Measurements from ENCODE around the gene TMEM131L. TPM values are rescaled to one million over a fixed set of nuclear protein-coding genes. Genes with fewer than 3 reads are reported as not detected.

Gene TMEM131L
- polyA plus RNA-seq, 4 donors = 0.22 to 9.1 (median 1.9) TPM

GRCh38 chr4:153486281-153487151 lies 20.4 kb downstream of the TMEM131L start:
- Histone ChIP-seq H3K4me1 (ENCODE audit: control insufficient read depth in 3 of 3, insufficient read depth in 2 of 3, low read depth in 1 of 3, low read length in 2 of 3) (peaks cover 0 to 7% (median 4%) of the 10 kb centered on the region in 3 donors), H3K4me3 (ENCODE audit: low read depth in 1 of 3, low read length in 3 of 3) (no peak overlapping the region), H3K36me3 (ENCODE audit: control insufficient read depth in 3 of 3, insufficient read depth in 2 of 3, low read depth in 1 of 3, low read length in 3 of 3) (peaks cover 0 to 6% (median 0%) of the 10 kb centered on the region in 3 donors), H3K9me3 (ENCODE audit: control insufficient read depth in 2 of 2, insufficient read depth in 1 of 2, low read depth in 1 of 2, low read length in 1 of 2) (no peaks in the 10 kb centered on the region), H3K27ac (ENCODE audit: low read depth in 1 of 3, low read length in 2 of 3) (peak overlapping the region in 1 of 3 donors; percentile 82), H3K27me3 (ENCODE audit: control insufficient read depth in 3 of 3, insufficient read depth in 3 of 3, low read length in 3 of 3) (no peaks in the 10 kb centered on the region)
- 72 to 83% (median 76%) methylated on average over 14 of the region's 14 CpGs for WGBS, 3 donors
- no peak for FAIRE-seq
- no peak for DNase-seq

DNA sequence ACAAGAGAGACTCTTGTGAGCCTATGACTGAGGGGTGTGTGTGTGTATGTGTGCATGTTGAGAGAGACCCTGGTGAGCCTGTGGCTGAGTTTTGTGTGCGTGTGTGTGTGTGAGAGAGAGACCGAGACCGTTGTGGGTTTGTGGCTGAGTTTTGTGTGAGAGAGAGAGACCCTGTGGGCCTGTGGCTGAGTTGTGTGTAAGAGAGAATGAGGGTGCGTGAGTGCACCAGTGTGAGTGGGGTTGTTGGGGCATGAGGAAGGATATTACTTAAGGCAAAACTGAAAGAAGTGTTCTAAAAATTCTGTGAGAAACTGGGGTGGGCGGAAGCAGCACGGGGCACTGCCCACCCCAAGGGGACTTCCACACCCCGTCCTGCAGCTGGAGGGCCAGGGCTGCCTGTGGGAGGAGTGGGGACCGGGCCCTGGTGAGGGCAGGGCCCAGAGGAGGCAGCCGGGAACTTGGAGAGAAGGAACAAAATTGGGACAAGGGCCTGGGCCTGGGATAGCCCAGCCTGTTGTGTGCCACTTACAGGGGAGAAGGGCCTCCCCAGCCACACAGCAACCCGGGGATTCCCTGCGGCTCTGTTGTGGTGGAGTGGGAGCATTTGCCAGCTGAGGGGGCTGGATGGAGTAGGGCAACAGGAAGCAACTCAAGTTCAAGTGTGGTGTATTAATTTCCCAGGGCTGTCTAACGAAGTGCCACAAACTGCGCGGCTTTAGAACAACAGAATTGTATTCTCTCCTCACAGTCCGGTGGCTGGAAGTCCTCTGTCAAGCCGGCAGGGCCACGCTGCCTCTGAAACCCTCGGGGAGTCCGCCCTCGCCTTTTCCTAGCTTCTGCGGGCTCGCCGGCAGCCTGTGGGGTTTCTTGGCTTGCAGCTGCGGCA lies 22.1 kb downstream of the TMEM131L start:
- DNase-seq (no peak), FAIRE-seq (no peak)
- H3K27me3 ChIP-seq (ENCODE audit: control insufficient read depth in 3 of 3, insufficient read depth in 3 of 3, low read length in 3 of 3) = no peaks in the 10 kb centered on the region
- peaks cover 0 to 6% (median 0%) of the 10 kb centered on the region in 3 donors for H3K36me3 ChIP-seq (ENCODE audit: control insufficient read depth in 3 of 3, insufficient read depth in 2 of 3, low read depth in 1 of 3, low read length in 3 of 3)
- H3K9me3 ChIP-seq (ENCODE audit: control insufficient read depth in 2 of 2, insufficient read depth in 1 of 2, low read depth in 1 of 2, low read length in 1 of 2) = no peaks in the 10 kb centered on the region
- peak overlapping the region in 2 of 3 donors; percentile 12 to 82 for H3K27ac ChIP-seq (ENCODE audit: low read depth in 1 of 3, low read length in 2 of 3)
- 40 to 86% (median 55%) methylated on average over 22 to 24 of the region's 24 CpGs for WGBS, 3 donors
- no peak overlapping the region for H3K4me3 ChIP-seq (ENCODE audit: low read depth in 1 of 3, low read length in 3 of 3)
- H3K4me1 ChIP-seq (ENCODE audit: control insufficient read depth in 3 of 3, insufficient read depth in 2 of 3, low read depth in 1 of 3, low read length in 2 of 3) = peaks cover 0 to 7% (median 4%) of the 10 kb centered on the region in 3 donors

DNA sequence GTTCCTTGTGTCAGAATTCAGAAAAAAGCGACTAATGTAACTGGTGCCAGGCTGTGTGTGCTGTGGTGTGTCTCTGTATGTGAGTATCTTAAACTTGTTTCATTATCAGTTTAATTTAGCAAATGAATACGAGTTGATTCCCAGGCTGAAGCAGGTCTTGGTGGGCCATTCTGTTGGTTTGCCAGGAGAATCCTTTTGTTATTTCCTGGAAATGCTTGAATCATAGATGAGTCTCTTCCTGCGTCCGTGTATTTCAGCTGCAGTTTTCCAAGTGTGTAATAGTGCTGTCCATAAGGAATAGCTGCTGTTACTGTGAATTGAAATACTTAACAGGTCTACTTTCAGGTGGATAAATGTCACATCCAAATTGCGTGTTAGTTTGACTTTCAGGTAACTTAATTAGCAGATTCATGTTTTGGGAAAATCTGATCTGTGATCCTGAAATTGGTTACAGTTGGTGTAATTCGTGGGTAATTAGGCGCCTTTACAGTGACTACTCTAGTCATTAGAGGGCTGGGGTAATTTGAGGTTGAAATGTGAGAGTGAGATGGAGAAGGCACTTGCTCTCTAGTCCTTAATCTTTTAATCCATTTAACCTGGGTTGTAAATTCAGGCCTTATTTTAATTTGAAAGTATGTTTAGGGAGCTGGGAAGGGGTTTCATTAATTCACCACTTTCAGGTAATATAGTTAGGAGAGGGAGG lies 23.8 kb downstream of the TMEM131L start:
- Histone ChIP-seq H3K4me1 (ENCODE audit: control insufficient read depth in 3 of 3, insufficient read depth in 2 of 3, low read depth in 1 of 3, low read length in 2 of 3) (peaks cover 0 to 7% (median 4%) of the 10 kb centered on the region in 3 donors), H3K4me3 (ENCODE audit: low read depth in 1 of 3, low read length in 3 of 3) (no peak overlapping the region), H3K27me3 (ENCODE audit: control insufficient read depth in 3 of 3, insufficient read depth in 3 of 3, low read length in 3 of 3) (no peaks in the 10 kb centered on the region), H3K9me3 (ENCODE audit: control insufficient read depth in 2 of 2, insufficient read depth in 1 of 2, low read depth in 1 of 2, low read length in 1 of 2) (no peaks in the 10 kb centered on the region), H3K27ac (ENCODE audit: low read depth in 1 of 3, low read length in 2 of 3) (no peak overlapping the region), H3K36me3 (ENCODE audit: control insufficient read depth in 3 of 3, insufficient read depth in 2 of 3, low read depth in 1 of 3, low read length in 3 of 3) (peaks cover 0 to 10% (median 0%) of the 10 kb centered on the region in 3 donors)
- DNase-seq (no peak), FAIRE-seq (no peak)
- 77 to 88% (median 80%) methylated on average over 7 of the region's 7 CpGs for WGBS, 3 donors

- WGBS, 3 donors = 80 to 86% (median 82%) methylated on average over 8 of the region's 8 CpGs
- peaks cover 0 to 7% (median 4%) of the 10 kb centered on the region in 3 donors for H3K4me1 ChIP-seq (ENCODE audit: control insufficient read depth in 3 of 3, insufficient read depth in 2 of 3, low read depth in 1 of 3, low read length in 2 of 3)
- no peaks in the 10 kb centered on the region for H3K27me3 ChIP-seq (ENCODE audit: control insufficient read depth in 3 of 3, insufficient read depth in 3 of 3, low read length in 3 of 3)
- FAIRE-seq (no peak), DNase-seq (no peak)
- H3K27ac ChIP-seq (ENCODE audit: low read depth in 1 of 3, low read length in 2 of 3) = no peak overlapping the region
- H3K9me3 ChIP-seq (ENCODE audit: control insufficient read depth in 2 of 2, insufficient read depth in 1 of 2, low read depth in 1 of 2, low read length in 1 of 2) = no peaks in the 10 kb centered on the region
- no peak overlapping the region for H3K4me3 ChIP-seq (ENCODE audit: low read depth in 1 of 3, low read length in 3 of 3)
- peaks cover 0 to 10% (median 0%) of the 10 kb centered on the region in 3 donors for H3K36me3 ChIP-seq (ENCODE audit: control insufficient read depth in 3 of 3, insufficient read depth in 2 of 3, low read depth in 1 of 3, low read length in 3 of 3)
Observed at GRCh38 chr4:153490985-153491483, 24.9 kb downstream of the TMEM131L start.

GRCh38 chr4:153494562-153494961 lies 28.4 kb downstream of the TMEM131L start:
- peaks cover 0 to 6% (median 2%) of the 10 kb centered on the region in 3 donors for H3K4me1 ChIP-seq (ENCODE audit: control insufficient read depth in 3 of 3, insufficient read depth in 2 of 3, low read depth in 1 of 3, low read length in 2 of 3)
- H3K4me3 ChIP-seq (ENCODE audit: low read depth in 1 of 3, low read length in 3 of 3) = no peak overlapping the region
- peaks cover 0 to 3% (median 0%) of the 10 kb centered on the region in 3 donors for H3K36me3 ChIP-seq (ENCODE audit: control insufficient read depth in 3 of 3, insufficient read depth in 2 of 3, low read depth in 1 of 3, low read length in 3 of 3)
- 89 to 94% (median 92%) methylated on average over 10 of the region's 10 CpGs for WGBS, 3 donors
- DNase-seq (no peak), FAIRE-seq (no peak)
- H3K9me3 ChIP-seq (ENCODE audit: control insufficient read depth in 2 of 2, insufficient read depth in 1 of 2, low read depth in 1 of 2, low read length in 1 of 2) = no peaks in the 10 kb centered on the region
- H3K27ac ChIP-seq (ENCODE audit: low read depth in 1 of 3, low read length in 2 of 3) = no peak overlapping the region
- H3K27me3 ChIP-seq (ENCODE audit: control insufficient read depth in 3 of 3, insufficient read depth in 3 of 3, low read length in 3 of 3) = no peaks in the 10 kb centered on the region

DNA sequence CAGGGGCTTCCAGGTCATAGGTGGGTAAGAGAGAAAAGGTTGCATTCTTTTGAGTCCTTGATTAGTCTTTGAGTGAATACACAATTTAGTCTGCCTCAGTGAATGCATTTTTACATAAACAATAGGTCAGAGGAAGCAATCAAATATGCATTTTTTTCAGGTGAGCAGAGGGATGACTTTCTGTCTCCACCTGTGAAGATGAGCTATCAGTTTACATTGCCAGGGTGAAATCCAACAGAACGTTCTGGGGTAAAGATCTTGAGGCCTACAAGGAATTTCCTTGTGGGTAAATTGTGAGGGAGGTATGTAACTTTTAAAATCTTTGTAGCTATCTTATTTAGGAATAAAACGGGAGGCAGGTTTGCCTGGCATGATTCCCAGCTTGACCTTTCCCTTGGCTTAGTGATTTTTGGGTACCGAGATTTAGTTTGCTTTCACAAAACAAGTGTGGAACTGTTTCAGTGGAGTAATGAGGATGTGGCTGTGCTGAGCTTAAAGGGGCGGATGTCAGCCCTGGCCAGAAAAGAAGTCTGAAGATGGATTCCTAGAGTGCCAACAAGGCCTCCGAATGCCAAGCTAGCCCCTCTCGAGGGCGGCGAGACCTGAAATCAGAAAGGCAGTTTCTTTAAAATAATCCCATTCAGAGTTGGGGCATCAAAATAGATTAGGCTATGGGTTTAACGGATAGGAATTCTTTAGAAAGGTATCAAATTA lies 29.5 kb downstream of the TMEM131L start:
- Histone ChIP-seq H3K9me3 (ENCODE audit: control insufficient read depth in 2 of 2, insufficient read depth in 1 of 2, low read depth in 1 of 2, low read length in 1 of 2) (no peaks in the 10 kb centered on the region), H3K4me3 (ENCODE audit: low read depth in 1 of 3, low read length in 3 of 3) (no peak overlapping the region), H3K27ac (ENCODE audit: low read depth in 1 of 3, low read length in 2 of 3) (no peak overlapping the region), H3K27me3 (ENCODE audit: control insufficient read depth in 3 of 3, insufficient read depth in 3 of 3, low read length in 3 of 3) (no peaks in the 10 kb centered on the region), H3K4me1 (ENCODE audit: control insufficient read depth in 3 of 3, insufficient read depth in 2 of 3, low read depth in 1 of 3, low read length in 2 of 3) (peaks cover 0 to 6% (median 2%) of the 10 kb centered on the region in 3 donors), H3K36me3 (ENCODE audit: control insufficient read depth in 3 of 3, insufficient read depth in 2 of 3, low read depth in 1 of 3, low read length in 3 of 3) (peaks cover 0 to 3% (median 0%) of the 10 kb centered on the region in 3 donors)
- DNase-seq (no peak), FAIRE-seq (no peak)
- 76 to 84% (median 84%) methylated on average over 9 of the region's 9 CpGs for WGBS, 3 donors

- peak; percentile 32 to 36 for DNase-seq
- H3K4me3 ChIP-seq (ENCODE audit: low read depth in 1 of 3, low read length in 3 of 3) = no peak overlapping the region
- H3K27me3 ChIP-seq (ENCODE audit: control insufficient read depth in 3 of 3, insufficient read depth in 3 of 3, low read length in 3 of 3) = no peaks in the 10 kb centered on the region
- 44 to 55% (median 54%) methylated on average over 4 of the region's 4 CpGs for WGBS, 3 donors
- peaks cover 0 to 3% (median 0%) of the 10 kb centered on the region in 3 donors for H3K36me3 ChIP-seq (ENCODE audit: control insufficient read depth in 3 of 3, insufficient read depth in 2 of 3, low read depth in 1 of 3, low read length in 3 of 3)
- no peak for FAIRE-seq
- peaks cover 0 to 6% (median 2%) of the 10 kb centered on the region in 3 donors for H3K4me1 ChIP-seq (ENCODE audit: control insufficient read depth in 3 of 3, insufficient read depth in 2 of 3, low read depth in 1 of 3, low read length in 2 of 3)
- H3K27ac ChIP-seq (ENCODE audit: low read depth in 1 of 3, low read length in 2 of 3) = peak overlapping the region in 1 of 3 donors; percentile 64
- no peaks in the 10 kb centered on the region for H3K9me3 ChIP-seq (ENCODE audit: control insufficient read depth in 2 of 2, insufficient read depth in 1 of 2, low read depth in 1 of 2, low read length in 1 of 2)
Observed at GRCh38 chr4:153497091-153497531, 31.0 kb downstream of the TMEM131L start.

Measured in small intestine (tissue), 7 donors.